ENCODE results near the gene BMP6. TPM values are rescaled to one million over a fixed set of nuclear protein-coding genes. Genes with fewer than 3 reads are reported as not detected.

BMP6 gene
- total and polyA plus RNA-seq, 9 donors = 3.4 to 28.1 (median 8.3) TPM

DNA sequence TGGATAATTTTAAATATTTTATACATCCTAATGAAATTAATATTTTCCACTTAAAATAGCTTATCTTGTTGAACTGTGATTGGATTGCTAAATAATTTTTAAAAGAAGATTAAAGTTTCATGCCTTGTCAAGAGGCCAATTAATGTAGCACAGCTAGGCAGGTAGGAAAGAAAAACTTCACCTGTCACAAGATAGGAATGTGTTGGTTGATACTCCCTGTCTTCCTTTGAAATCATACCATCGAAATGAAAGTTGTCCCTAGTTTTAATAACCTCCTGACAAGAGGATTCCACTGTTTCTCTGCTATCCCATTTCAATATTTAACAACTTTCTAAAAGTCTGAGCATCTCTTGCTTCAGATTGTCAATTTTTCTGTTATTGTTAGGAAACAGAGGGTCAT, 80.8 kb downstream of the BMP6 start:
- Histone ChIP-seq H3K4me3 (no peak overlapping the region), H3K36me3 (no peaks in the 10 kb centered on the region), H3K9me3 (no peaks in the 10 kb centered on the region), H3K27ac (no peak overlapping the region), H3K4me1 (ENCODE audit: insufficient read depth) (peaks cover 6% of the 10 kb centered on the region), H3K27me3 (no peaks in the 10 kb centered on the region)
- WGBS, 3 donors = 64 to 81% (median 74%) methylated on average over 1 of the region's 1 CpG
- intact Hi-C loops (cut with DNase I) = no loop called here
- TF ChIP-seq, protein P1, sequence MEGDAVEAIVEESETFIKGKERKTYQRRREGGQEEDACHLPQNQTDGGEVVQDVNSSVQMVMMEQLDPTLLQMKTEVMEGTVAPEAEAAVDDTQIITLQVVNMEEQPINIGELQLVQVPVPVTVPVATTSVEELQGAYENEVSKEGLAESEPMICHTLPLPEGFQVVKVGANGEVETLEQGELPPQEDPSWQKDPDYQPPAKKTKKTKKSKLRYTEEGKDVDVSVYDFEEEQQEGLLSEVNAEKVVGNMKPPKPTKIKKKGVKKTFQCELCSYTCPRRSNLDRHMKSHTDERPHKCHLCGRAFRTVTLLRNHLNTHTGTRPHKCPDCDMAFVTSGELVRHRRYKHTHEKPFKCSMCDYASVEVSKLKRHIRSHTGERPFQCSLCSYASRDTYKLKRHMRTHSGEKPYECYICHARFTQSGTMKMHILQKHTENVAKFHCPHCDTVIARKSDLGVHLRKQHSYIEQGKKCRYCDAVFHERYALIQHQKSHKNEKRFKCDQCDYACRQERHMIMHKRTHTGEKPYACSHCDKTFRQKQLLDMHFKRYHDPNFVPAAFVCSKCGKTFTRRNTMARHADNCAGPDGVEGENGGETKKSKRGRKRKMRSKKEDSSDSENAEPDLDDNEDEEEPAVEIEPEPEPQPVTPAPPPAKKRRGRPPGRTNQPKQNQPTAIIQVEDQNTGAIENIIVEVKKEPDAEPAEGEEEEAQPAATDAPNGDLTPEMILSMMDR (IDR thresholded peaks at IDR 0.05) = no peak
- TF ChIP-seq POLR2A (IDR thresholded peaks at IDR 0.05) (no peak), EP300 (IDR thresholded peaks at IDR 0.05) (no peak)
- DNase-seq = no peak

DNA sequence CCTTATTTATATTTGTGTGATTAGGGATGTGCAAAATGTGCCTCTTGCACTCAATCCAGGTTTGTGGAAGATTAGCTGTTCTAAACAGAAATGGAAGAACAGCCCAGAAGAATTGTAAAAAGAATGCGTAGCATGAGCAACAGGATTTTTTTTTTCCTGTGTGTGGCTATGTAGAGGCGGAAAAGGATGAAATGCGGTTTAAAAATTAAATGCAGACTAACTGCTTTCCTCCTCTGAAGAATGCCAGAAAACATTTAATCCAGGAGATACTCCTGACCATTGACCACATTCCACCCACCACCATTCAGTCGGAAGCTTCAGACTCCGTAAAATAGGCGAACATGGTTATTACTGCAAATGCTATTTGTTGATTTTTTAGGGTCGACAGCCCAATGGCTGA, 83.4 kb downstream of the BMP6 start:
- DNase-seq = no peak
- Histone ChIP-seq H3K36me3 (no peaks in the 10 kb centered on the region), H3K27me3 (no peaks in the 10 kb centered on the region), H3K9me3 (no peaks in the 10 kb centered on the region), H3K4me1 (ENCODE audit: insufficient read depth) (peaks cover 5% of the 10 kb centered on the region), H3K27ac (no peak overlapping the region), H3K4me3 (no peak overlapping the region)
- intact Hi-C loops (cut with DNase I) = no loop called here
- TF ChIP-seq, protein P1 (IDR thresholded peaks at IDR 0.05) = no peak
- no peak for TF ChIP-seq POLR2A (IDR thresholded peaks at IDR 0.05)
- TF ChIP-seq EP300 (IDR thresholded peaks at IDR 0.05) = no peak
- 10 to 34% (median 11%) methylated on average over 7 of the region's 7 CpGs for WGBS, 3 donors

DNA sequence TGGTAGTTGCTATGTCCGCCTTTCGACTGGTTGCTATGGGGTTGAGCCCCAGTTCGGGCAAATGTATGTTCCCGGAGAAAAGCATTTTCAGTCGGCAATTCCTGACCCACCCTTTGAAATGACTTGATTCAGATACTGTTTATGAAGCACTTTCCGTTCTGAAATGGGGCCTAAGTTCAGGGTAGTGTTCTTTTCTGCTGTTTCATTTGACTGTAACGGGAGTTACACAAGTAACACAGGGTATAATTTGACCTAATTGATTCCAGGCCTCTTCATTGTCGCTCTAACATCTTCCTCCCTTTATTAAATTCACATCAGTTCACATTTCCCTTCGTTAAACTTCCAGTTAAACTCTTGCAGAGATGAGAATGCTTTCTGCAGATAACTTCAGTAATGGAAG, 85.5 kb downstream of the BMP6 start:
- DNase-seq = no peak
- 49 to 63% (median 60%) methylated on average over 9 of the region's 9 CpGs for WGBS, 3 donors
- peaks cover 3% of the 10 kb centered on the region for H3K4me1 ChIP-seq (ENCODE audit: insufficient read depth)
- TF ChIP-seq EP300 (IDR thresholded peaks at IDR 0.05) (no peak), POLR2A (IDR thresholded peaks at IDR 0.05) (no peak)
- TF ChIP-seq, protein P1 (IDR thresholded peaks at IDR 0.05) = no peak
- no peaks in the 10 kb centered on the region for H3K27me3 ChIP-seq
- intact Hi-C loops (cut with DNase I) = no loop called here
- H3K9me3 ChIP-seq = no peaks in the 10 kb centered on the region
- H3K4me3 ChIP-seq = no peak overlapping the region
- no peak overlapping the region for H3K27ac ChIP-seq
- no peaks in the 10 kb centered on the region for H3K36me3 ChIP-seq

DNA sequence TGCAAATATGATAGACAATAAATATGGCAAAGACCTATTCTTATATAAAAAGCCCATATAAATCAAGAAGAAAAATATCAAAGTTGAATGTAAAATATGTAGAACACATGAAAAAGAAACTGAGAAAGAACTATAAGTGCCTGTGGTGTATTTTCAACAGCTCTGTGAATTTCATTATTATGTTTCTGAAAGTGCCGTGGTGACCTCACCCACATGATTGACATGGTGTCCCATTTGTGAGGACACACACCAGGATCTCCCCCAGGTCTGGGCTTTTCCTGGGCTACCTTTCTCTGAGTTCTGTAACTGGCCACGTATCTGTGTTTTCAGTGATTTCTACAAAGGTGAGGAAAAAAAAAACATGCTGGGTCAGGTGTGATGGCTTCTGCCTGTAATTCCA, 86.7 kb downstream of the BMP6 start:
- H3K27ac ChIP-seq = no peak overlapping the region
- TF ChIP-seq EP300 (IDR thresholded peaks at IDR 0.05) (no peak), POLR2A (IDR thresholded peaks at IDR 0.05) (no peak)
- TF ChIP-seq, protein P1 (IDR thresholded peaks at IDR 0.05) = no peak
- no peak overlapping the region for H3K4me3 ChIP-seq
- intact Hi-C loops (cut with DNase I) = no loop called here
- H3K36me3 ChIP-seq = no peaks in the 10 kb centered on the region
- H3K9me3 ChIP-seq = no peaks in the 10 kb centered on the region
- no peaks in the 10 kb centered on the region for H3K27me3 ChIP-seq
- peaks cover 3% of the 10 kb centered on the region for H3K4me1 ChIP-seq (ENCODE audit: insufficient read depth)
- no peak for DNase-seq
- WGBS, 3 donors = 49 to 71% (median 71%) methylated on average over 2 of the region's 2 CpGs

DNA sequence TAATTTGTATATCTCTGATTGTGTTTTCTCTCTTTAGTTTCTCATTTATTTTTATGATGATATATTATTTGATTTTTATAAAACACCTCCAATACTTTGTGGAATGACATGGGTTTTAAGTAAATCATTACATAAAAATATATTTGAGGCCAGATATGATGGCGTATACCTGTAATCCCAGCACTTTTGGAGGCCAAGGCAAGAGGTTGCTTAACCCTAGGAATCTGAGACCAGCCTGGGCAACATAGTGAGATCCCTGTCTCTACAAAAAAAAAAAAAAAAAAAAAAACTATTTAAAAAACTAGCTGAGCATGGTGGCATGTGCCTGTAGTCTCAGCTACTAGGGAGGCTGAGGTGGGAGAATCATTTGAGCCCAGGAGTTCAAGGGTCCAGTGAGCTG, 87.3 kb downstream of the BMP6 start:
- Histone ChIP-seq H3K27ac (no peak overlapping the region), H3K36me3 (no peaks in the 10 kb centered on the region), H3K9me3 (no peaks in the 10 kb centered on the region), H3K4me3 (no peak overlapping the region), H3K4me1 (ENCODE audit: insufficient read depth) (peaks cover 3% of the 10 kb centered on the region), H3K27me3 (no peaks in the 10 kb centered on the region)
- TF ChIP-seq, protein P1 (IDR thresholded peaks at IDR 0.05) = no peak
- TF ChIP-seq EP300 (IDR thresholded peaks at IDR 0.05) = no peak
- TF ChIP-seq POLR2A (IDR thresholded peaks at IDR 0.05) = no peak
- 93 to 100% (median 100%) methylated on average over 1 of the region's 1 CpG for WGBS, 3 donors
- no peak for DNase-seq
- intact Hi-C loops (cut with DNase I) = no loop called here

Measured in ovary (tissue), 9 donors.